Activated T-cell treated with anti-CD3 and anti-CD28 coated beads for 1 hour (primary cell): ENCODE data around the gene QKI.
"Not testable (repeated sequence)": the region's sequence is repeated elsewhere in the genome, so short reads cannot be mapped to it uniquely, and the experiment has no call there.

Experiments
- DNase-seq: peaks from one replicate; pipeline ENCODE4 v3.0.0-alpha.2; 2020; ENCODE audit warnings: low read depth

Gene QKI

GRCh38 chr6:163414946-163415619 is 565 bp downstream of the QKI start:
- DNase-seq, result no peak

GRCh38 chr6:163415620-163416556 is 1.4 kb downstream of the QKI start:
- no peak for DNase-seq

GRCh38 chr6:163416557-163417253 is 2.2 kb downstream of the QKI start:
- DNase-seq, result no peak

- no peak for DNase-seq
Measured at GRCh38 chr6:163417595-163417994, 3.1 kb downstream of the QKI start.

GRCh38 chr6:163418311-163419029 is 4.0 kb downstream of the QKI start:
- DNase-seq, result no peak

GRCh38 chr6:163419413-163420288 is 5.1 kb downstream of the QKI start:
- no peak for DNase-seq

GRCh38 chr6:163420289-163420614 is 5.7 kb downstream of the QKI start:
- DNase-seq, result no peak

GRCh38 chr6:163422550-163422949 is 8.0 kb downstream of the QKI start:
- no peak for DNase-seq

GRCh38 chr6:163423696-163424095 is 9.2 kb downstream of the QKI start:
- DNase-seq, result no peak

GRCh38 chr6:163427498-163428254 is 13.2 kb downstream of the QKI start:
- DNase-seq, result no peak

- DNase-seq, result no peak
Measured at GRCh38 chr6:163428373-163428772, 13.9 kb downstream of the QKI start.

- no peak for DNase-seq
Measured at GRCh38 chr6:163429858-163430448, 15.4 kb downstream of the QKI start.

- DNase-seq, result no peak
Measured at GRCh38 chr6:163432300-163432699, 17.8 kb downstream of the QKI start.

GRCh38 chr6:163433486-163433885 is 19.0 kb downstream of the QKI start:
- DNase-seq, result not testable (repeated sequence)

- no peak for DNase-seq
Measured at GRCh38 chr6:163435023-163435422, 20.5 kb downstream of the QKI start.

GRCh38 chr6:163436843-163437242 is 22.3 kb downstream of the QKI start:
- no peak for DNase-seq

- DNase-seq, result no peak
Measured at GRCh38 chr6:163437466-163437865, 22.9 kb downstream of the QKI start.

- DNase-seq, result no peak
Measured at GRCh38 chr6:163438298-163438939, 23.9 kb downstream of the QKI start.

- DNase-seq, result peak; percentile 28
Measured at GRCh38 chr6:163438940-163439335, 24.4 kb downstream of the QKI start.
